Endodermal cell (in vitro differentiated cells): ENCODE data around the gene MTUS2. TPM values are rescaled to one million over a fixed set of nuclear protein-coding genes. Genes with fewer than 3 reads are reported as not detected.

Source experiments
- DNase-seq: peaks from one replicate; pipeline ENCODE4 v3.0.0-alpha.2; 2017
- H3K27ac ChIP-seq: 2 replicates; pipeline ENCODE4 v1.5.1; 2013; ENCODE audit warnings: mild to moderate bottlenecking, low read depth, low read length, moderate library complexity
- H3K27me3 ChIP-seq: 2 replicates; pipeline ENCODE4 v1.6.1; 2013; ENCODE audit warnings: mild to moderate bottlenecking, low read length, moderate library complexity; ENCODE audit not compliant: insufficient read depth, control insufficient read depth, poor library complexity, severe bottlenecking
- H3K36me3 ChIP-seq: 2 replicates; pipeline ENCODE4 v1.7.0; 2013; ENCODE audit warnings: mild to moderate bottlenecking, low read length, moderate library complexity; ENCODE audit not compliant: control insufficient read depth, insufficient read depth
- H3K4me1 ChIP-seq: one replicate; pipeline ENCODE4 v1.7.0; 2013; ENCODE audit warnings: low read length; ENCODE audit not compliant: control insufficient read depth, insufficient read depth
- H3K4me3 ChIP-seq: 2 replicates; pipeline ENCODE4 v1.5.1; 2013; ENCODE audit warnings: mild to moderate bottlenecking, low read length, moderate library complexity
- H3K9ac ChIP-seq: 2 replicates; pipeline ENCODE4 v1.6.1; 2013; ENCODE audit warnings: mild to moderate bottlenecking, low read length, moderate library complexity; ENCODE audit not compliant: poor library complexity, severe bottlenecking; ENCODE audit errors: extremely low read depth
- H3K9me3 ChIP-seq: 2 replicates; pipeline ENCODE4 v1.6.1; 2013; ENCODE audit warnings: mild to moderate bottlenecking, low read length, moderate library complexity; ENCODE audit not compliant: control insufficient read depth
- H3K27ac Mint-ChIP-seq: 2 replicates; pipeline ENCODE4 v1.8.0; 2020; ENCODE audit warnings: mixed read lengths
- H3K27me3 Mint-ChIP-seq: 2 replicates; pipeline ENCODE4 v1.8.0; 2021; ENCODE audit warnings: mild to moderate bottlenecking, mixed read lengths; ENCODE audit not compliant: insufficient read depth
- H3K36me3 Mint-ChIP-seq: 2 replicates; pipeline ENCODE4 v1.8.0; 2020; ENCODE audit warnings: low read depth, mixed read lengths
- H3K4me1 Mint-ChIP-seq: 2 replicates; pipeline ENCODE4 v1.8.0; 2020; ENCODE audit warnings: mixed read lengths
- H3K4me3 Mint-ChIP-seq: 2 replicates; pipeline ENCODE4 v1.8.0; 2020; ENCODE audit warnings: mild to moderate bottlenecking, moderate library complexity, mixed read lengths
- H3K9me3 Mint-ChIP-seq: 2 replicates; pipeline ENCODE4 v1.8.0; 2020; ENCODE audit warnings: mild to moderate bottlenecking, mixed read lengths
- CTCF ChIP-seq: fragments of 200-600 bp; sonication (generic); conservative IDR thresholded peaks from 2 replicates; pipeline ENCODE4 v1.5.0; 2021; ENCODE audit warnings: antibody characterized with exemption, mild to moderate bottlenecking
- WGBS, 2 experiments: methylation state at CpG; one replicate each; pipeline versions ENCODE4 v1.1.5 to v1.1.7; 2013; ENCODE audit warnings: missing lambda C conversion rate in 2 of 2, mixed read lengths in 1 of 2; ENCODE audit not compliant: insufficient coverage in 1 of 2, insufficient read length in 1 of 2; 5-methylcytosine and 5-hydroxymethylcytosine counted together
- total RNA-seq, 2 donors: library from RNA; stranded (reverse); fragmentation: NEBNext Ultra II Directional in 1 of 2; extraction: Animal tissue kit (Norgen Biotek cat#: 25700) in 1 of 2; gene quantifications; 2 replicates in 1 of 2; 3 replicates in 1 of 2; pipeline ENCODE4 v1.2.1, GENCODE V29; 2021

MTUS2 gene
- total RNA-seq, 2 donors from 2014 or later, result 1.2 to 1.3 TPM

- no peak overlapping the region for H3K27ac ChIP-seq
- peaks cover 29% of the 10 kb centered on the region for H3K9me3 ChIP-seq
- no peaks in the 10 kb centered on the region for H3K4me1 ChIP-seq
- no peak overlapping the region for H3K4me3 ChIP-seq
- no peaks in the 10 kb centered on the region for H3K4me1 Mint-ChIP-seq
- no peak overlapping the region for H3K9ac ChIP-seq
- no peaks in the 10 kb centered on the region for H3K36me3 Mint-ChIP-seq
- no peak for DNase-seq
- H3K9me3 Mint-ChIP-seq, result peaks cover 14% of the 10 kb centered on the region
- H3K27me3 Mint-ChIP-seq, result peaks cover 2% of the 10 kb centered on the region
- H3K4me3 Mint-ChIP-seq, result no peak overlapping the region
- TF ChIP-seq CTCF, result no peak
- 61 to 78% methylated on average over 2 to 6 of the region's 6 CpGs for WGBS, 2 experiments
- H3K27me3 ChIP-seq, result no peaks in the 10 kb centered on the region
- no peak overlapping the region for H3K27ac Mint-ChIP-seq
- no peaks in the 10 kb centered on the region for H3K36me3 ChIP-seq
These were observed 102.2 kb downstream of the MTUS2 start for GRCh38 chr13:28922341-28922740.

GRCh38 chr13:28935104-28935503 lies 115.0 kb downstream of the MTUS2 start:
- Mint-ChIP-seq H3K4me1 (peaks cover 4% of the 10 kb centered on the region), H3K36me3 (no peaks in the 10 kb centered on the region), H3K9me3 (peaks cover 2% of the 10 kb centered on the region), H3K27me3 (peaks cover 4% of the 10 kb centered on the region), H3K4me3 (no peak overlapping the region), H3K27ac (no peak overlapping the region)
- WGBS, 2 experiments, result 76 to 100% methylated on average over 1 to 2 of the region's 2 CpGs
- no peak overlapping the region for H3K9ac ChIP-seq
- H3K4me1 ChIP-seq, result no peaks in the 10 kb centered on the region
- no peaks in the 10 kb centered on the region for H3K36me3 ChIP-seq
- H3K4me3 ChIP-seq, result no peak overlapping the region
- no peaks in the 10 kb centered on the region for H3K27me3 ChIP-seq
- H3K9me3 ChIP-seq, result peaks cover 12% of the 10 kb centered on the region
- DNase-seq, result no peak
- H3K27ac ChIP-seq, result no peak overlapping the region
- no peak for TF ChIP-seq CTCF

DNA sequence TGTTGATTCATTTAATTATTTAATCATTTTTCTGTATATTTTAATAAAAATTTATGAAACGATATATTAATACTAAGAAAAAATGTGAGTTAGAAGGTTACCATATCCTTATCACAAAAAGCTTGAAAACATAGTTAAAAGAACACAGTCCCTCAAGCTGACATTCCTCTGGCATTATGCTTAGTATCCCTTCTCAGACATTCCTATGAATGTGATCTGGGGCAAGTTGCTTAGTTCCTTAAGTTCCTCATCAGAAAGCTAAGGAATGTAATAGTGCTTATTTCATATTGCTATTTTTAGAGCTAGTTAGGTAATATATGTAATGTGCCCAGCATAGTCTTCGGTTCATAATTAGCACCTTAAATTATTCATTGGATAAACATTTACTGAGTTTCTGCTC lies 122.8 kb downstream of the MTUS2 start:
- Histone ChIP-seq H3K4me3 (no peak overlapping the region), H3K9me3 (peaks cover 7% of the 10 kb centered on the region), H3K4me1 (no peaks in the 10 kb centered on the region), H3K9ac (no peak overlapping the region), H3K27me3 (no peaks in the 10 kb centered on the region), H3K27ac (no peak overlapping the region), H3K36me3 (no peaks in the 10 kb centered on the region)
- Mint-ChIP-seq H3K27me3 (peaks cover 8% of the 10 kb centered on the region), H3K9me3 (no peaks in the 10 kb centered on the region), H3K27ac (no peak overlapping the region), H3K4me3 (no peak overlapping the region), H3K36me3 (no peaks in the 10 kb centered on the region), H3K4me1 (no peaks in the 10 kb centered on the region)
- TF ChIP-seq CTCF, result no peak
- no peak for DNase-seq
- 100% methylated on average over 1 of the region's 2 CpGs; no CpG with 5 or more reads in 1 of the 2 experiments for WGBS, 2 experiments
